Measurements from ENCODE around the gene SUGT1. TPM values are rescaled to one million over a fixed set of nuclear protein-coding genes. Genes with fewer than 3 reads are reported as not detected.
"Not testable (repeated sequence)": the region's sequence is repeated elsewhere in the genome, so short reads cannot be mapped to it uniquely, and the experiment has no call there.

Gene SUGT1
- total RNA-seq, 2 experiments from 2014 or later: 32.1 to 59.0 TPM

GRCh38 chr13:52615812-52616211, 36.8 kb upstream of the SUGT1 start:
- no peak for TF ChIP-seq EZH2phosphoT487 (IDR thresholded peaks at IDR 0.05; ENCODE audit: borderline replicate concordance, low read depth, low read length)
- TF ChIP-seq, protein P1, sequence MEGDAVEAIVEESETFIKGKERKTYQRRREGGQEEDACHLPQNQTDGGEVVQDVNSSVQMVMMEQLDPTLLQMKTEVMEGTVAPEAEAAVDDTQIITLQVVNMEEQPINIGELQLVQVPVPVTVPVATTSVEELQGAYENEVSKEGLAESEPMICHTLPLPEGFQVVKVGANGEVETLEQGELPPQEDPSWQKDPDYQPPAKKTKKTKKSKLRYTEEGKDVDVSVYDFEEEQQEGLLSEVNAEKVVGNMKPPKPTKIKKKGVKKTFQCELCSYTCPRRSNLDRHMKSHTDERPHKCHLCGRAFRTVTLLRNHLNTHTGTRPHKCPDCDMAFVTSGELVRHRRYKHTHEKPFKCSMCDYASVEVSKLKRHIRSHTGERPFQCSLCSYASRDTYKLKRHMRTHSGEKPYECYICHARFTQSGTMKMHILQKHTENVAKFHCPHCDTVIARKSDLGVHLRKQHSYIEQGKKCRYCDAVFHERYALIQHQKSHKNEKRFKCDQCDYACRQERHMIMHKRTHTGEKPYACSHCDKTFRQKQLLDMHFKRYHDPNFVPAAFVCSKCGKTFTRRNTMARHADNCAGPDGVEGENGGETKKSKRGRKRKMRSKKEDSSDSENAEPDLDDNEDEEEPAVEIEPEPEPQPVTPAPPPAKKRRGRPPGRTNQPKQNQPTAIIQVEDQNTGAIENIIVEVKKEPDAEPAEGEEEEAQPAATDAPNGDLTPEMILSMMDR (conservative IDR thresholded peaks at IDR 0.05; ENCODE audit: low read length): no peak; the same call in 1 of the 2 replicates
- no peak overlapping the region for H3K4me3 ChIP-seq (ENCODE audit: low read depth, low read length, poor library complexity, severe bottlenecking)
- BruUV-seq (replicated peaks): no TSS peak
- H3K36me3 ChIP-seq (ENCODE audit: insufficient read depth, low read length): peaks cover 7% of the 10 kb centered on the region; the same call in 1 of the 2 replicates
- peaks cover 8% of the 10 kb centered on the region; the same call in 1 of the 2 replicates for H4K20me1 ChIP-seq (ENCODE audit: insufficient read depth, low read length)
- H2AFZ ChIP-seq (ENCODE audit: low read length): peak overlapping the region; percentile 64; the same call in 1 of the 2 replicates
- peaks cover 30% of the 10 kb centered on the region for H3K79me2 ChIP-seq (ENCODE audit: insufficient read depth, low read depth, low read length)
- ChIA-PET CTCF (ENCODE audit: unreplicated experiment) (no interaction called here), POLR2A (interaction anchor here (0.8 to 2.7 kb wide), 4 partner anchors 9 to 41 kb away, joined by 3 to 46 read pairs (median 10); partner anchors contain the start of gene SUGT1)
- peaks cover 25% of the 10 kb centered on the region for H3K4me1 ChIP-seq (ENCODE audit: insufficient read depth, low read length, poor library complexity, severe bottlenecking)
- no peaks in the 10 kb centered on the region for H3K9me2 ChIP-seq (ENCODE audit: insufficient read depth, low read length)
- peak; percentile 50 for DNase-seq (ENCODE audit: low spot score)
- H3K27ac ChIP-seq (ENCODE audit: low read depth, low read length, poor library complexity, severe bottlenecking): no peak overlapping the region
- intact Hi-C loops (cut with micrococcal nuclease; ENCODE audit: unreplicated experiment): loop anchor here (5.0 to 10.0 kb wide), 2 partner anchors 164 to 539 kb away; partner anchors contain the start of gene VPS36
- H3K9me3 ChIP-seq (ENCODE audit: low read length): no peaks in the 10 kb centered on the region
- no peak overlapping the region; the same call in 1 of the 2 replicates for H3K4me2 ChIP-seq (ENCODE audit: low read length)

- H3K4me1 ChIP-seq (ENCODE audit: insufficient read depth, low read length, poor library complexity, severe bottlenecking): peaks cover 25% of the 10 kb centered on the region
- H3K27ac ChIP-seq (ENCODE audit: low read depth, low read length, poor library complexity, severe bottlenecking): peak overlapping the region; percentile 45
- no peaks in the 10 kb centered on the region for H3K9me3 ChIP-seq (ENCODE audit: low read length)
- TF ChIP-seq, protein P1 (conservative IDR thresholded peaks at IDR 0.05; ENCODE audit: low read length): no peak
- TF ChIP-seq EZH2phosphoT487 (IDR thresholded peaks at IDR 0.05; ENCODE audit: borderline replicate concordance, low read depth, low read length): no peak
- intact Hi-C loops (cut with micrococcal nuclease; ENCODE audit: unreplicated experiment): loop anchor here (1.0 to 10.0 kb wide), 3 partner anchors 35 to 537 kb away; partner anchors contain the start of genes SUGT1 and VPS36
- POLR2A ChIA-PET: interaction anchor here (0.7 to 2.7 kb wide), 11 partner anchors 9 to 233 kb away, joined by 3 to 46 read pairs (median 4); partner anchors contain the start of genes CKAP2 and SUGT1
- H3K4me3 ChIP-seq (ENCODE audit: low read depth, low read length, poor library complexity, severe bottlenecking): peak overlapping the region; percentile 76
- peak; percentile 90 for DNase-seq (ENCODE audit: low spot score)
- peak overlapping the region; percentile 82 for H2AFZ ChIP-seq (ENCODE audit: low read length)
- peak overlapping the region; percentile 80 for H3K4me2 ChIP-seq (ENCODE audit: low read length)
- H3K9me2 ChIP-seq (ENCODE audit: insufficient read depth, low read length): no peaks in the 10 kb centered on the region
- H4K20me1 ChIP-seq (ENCODE audit: insufficient read depth, low read length): peaks cover 8% of the 10 kb centered on the region; the same call in 1 of the 2 replicates
- BruUV-seq (replicated peaks): TSS peak; percentile 83
- peaks cover 15% of the 10 kb centered on the region for H3K36me3 ChIP-seq (ENCODE audit: insufficient read depth, low read length)
- peaks cover 44% of the 10 kb centered on the region for H3K79me2 ChIP-seq (ENCODE audit: insufficient read depth, low read depth, low read length)
- CTCF ChIA-PET (ENCODE audit: unreplicated experiment): interaction anchor here (0.9 kb wide), 1 partner anchor 36 kb away, joined by 3 read pairs; the partner anchor contains the start of gene SUGT1
Measured at GRCh38 chr13:52617070-52618060, 35.3 kb upstream of the SUGT1 start.

DNA sequence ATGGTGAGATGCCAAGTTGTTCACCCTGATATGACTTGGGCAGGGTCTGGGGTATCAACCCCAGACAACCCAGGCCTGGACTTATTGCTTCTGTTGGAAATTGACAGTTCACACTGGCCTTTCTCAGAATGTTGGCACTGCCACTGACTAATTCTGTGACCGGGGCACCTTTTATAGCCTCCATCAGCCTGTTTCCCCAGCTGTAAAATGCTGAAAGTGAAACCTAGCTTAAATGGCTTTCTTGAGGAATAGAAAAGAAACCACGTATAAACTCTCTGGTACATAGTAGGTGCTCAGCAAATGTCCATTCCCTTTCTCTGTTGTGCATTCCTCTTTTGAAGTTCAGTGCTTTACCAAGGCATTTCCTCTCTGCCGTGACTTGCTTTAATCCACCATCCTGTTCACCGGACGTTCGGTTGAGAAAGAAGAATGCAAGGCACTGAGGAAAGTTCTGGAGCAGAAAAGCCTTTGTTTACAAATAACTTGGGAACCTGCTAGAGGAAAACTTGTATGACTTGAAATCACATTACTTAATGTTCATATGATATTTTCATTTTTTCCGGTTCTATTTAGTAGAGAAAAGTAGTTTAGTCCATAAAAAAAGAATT, 21.4 kb upstream of the SUGT1 start:
- CTCF ChIA-PET (ENCODE audit: unreplicated experiment); H3K9me3 ChIP-seq (ENCODE audit: low read length); H3K27ac ChIP-seq (ENCODE audit: low read depth, low read length, poor library complexity, severe bottlenecking); H3K4me2 ChIP-seq (ENCODE audit: low read length); H3K4me3 ChIP-seq (ENCODE audit: low read depth, low read length, poor library complexity, severe bottlenecking); DNase-seq (ENCODE audit: low spot score); H2AFZ ChIP-seq (ENCODE audit: low read length); H4K20me1 ChIP-seq (ENCODE audit: insufficient read depth, low read length); H3K4me1 ChIP-seq (ENCODE audit: insufficient read depth, low read length, poor library complexity, severe bottlenecking); H3K79me2 ChIP-seq (ENCODE audit: insufficient read depth, low read depth, low read length); H3K9me2 ChIP-seq (ENCODE audit: insufficient read depth, low read length); intact Hi-C loops (cut with micrococcal nuclease; ENCODE audit: unreplicated experiment); POLR2A ChIA-PET: not testable (repeated sequence)
- TSS peak; percentile 12 for BruUV-seq (replicated peaks)
- H3K36me3 ChIP-seq (ENCODE audit: insufficient read depth, low read length): peaks cover 71% of the 10 kb centered on the region

All from OCI-LY7 (cell line).